Common myeloid progenitor, CD34-positive (primary cell): Measurements from ENCODE around the gene RRAS2.

Source experiments
- CTCF ChIA-PET: fragments of 350-600 bp; sonication (Branson Sonifier 250); formaldehyde crosslinking; loops from one replicate; lab custom pipeline; 2021; ENCODE audit warnings: antibody characterized with exemption; lab: Charles Lee
- POLR2A ChIA-PET: fragments of 350-600 bp; sonication (Branson Sonifier 250); formaldehyde crosslinking; loops from one replicate; lab custom pipeline; 2021; ENCODE audit warnings: antibody characterized with exemption; lab: Charles Lee
- DNase-seq, 3 donors: peaks; one replicate each; pipeline versions ENCODE4 v3.0.0 to v3.0.0-alpha.2; 2013
- H3K27ac ChIP-seq, 2 experiments: 1 replicate in 1 of 2; 2 replicates in 1 of 2; pipeline ENCODE4 v1.7.0; 2013; ENCODE audit warnings: inconsistent platforms in 2 of 2, low read length in 2 of 2, mild to moderate bottlenecking in 2 of 2, low read depth in 1 of 2, moderate library complexity in 1 of 2; ENCODE audit not compliant: severe bottlenecking in 2 of 2, insufficient read depth in 1 of 2, poor library complexity in 1 of 2
- H3K27me3 ChIP-seq, 5 experiments: replicated peaks in 2 of 5; 1 replicate in 3 of 5; 2 replicates in 2 of 5; pipeline versions ENCODE4 v1.6.1 to v1.7.0; 2013; ENCODE audit warnings: low read length in 4 of 5, mild to moderate bottlenecking in 2 of 5, moderate library complexity in 2 of 5, inconsistent platforms in 1 of 5; ENCODE audit not compliant: insufficient read depth in 5 of 5, control insufficient read depth in 4 of 5
- H3K36me3 ChIP-seq, 4 experiments: 1 replicate in 2 of 4; 2 replicates in 2 of 4; pipeline versions ENCODE4 v1.6.1 to v1.7.0; 2013; ENCODE audit warnings: low read length in 3 of 4, control low read depth in 1 of 4, mild to moderate bottlenecking in 1 of 4; ENCODE audit not compliant: control insufficient read depth in 4 of 4, insufficient read depth in 4 of 4
- H3K4me1 ChIP-seq, 4 experiments: 1 replicate in 3 of 4; 2 replicates in 1 of 4; pipeline versions ENCODE4 v1.6.1 to v1.7.1; 2013; ENCODE audit warnings: low read length in 3 of 4, mild to moderate bottlenecking in 3 of 4, control low read depth in 1 of 4, inconsistent platforms in 1 of 4, moderate library complexity in 1 of 4; ENCODE audit not compliant: control insufficient read depth in 4 of 4, insufficient read depth in 4 of 4; ENCODE audit errors: control extremely low read depth in 1 of 4
- H3K4me3 ChIP-seq, 7 experiments: 1 replicate in 4 of 7; 2 replicates in 3 of 7; pipeline versions ENCODE4 v1.5.1 to v1.7.0; 2013; ENCODE audit warnings: mild to moderate bottlenecking in 7 of 7, low read length in 6 of 7, moderate library complexity in 6 of 7, inconsistent platforms in 2 of 7, low read depth in 2 of 7, control low read depth in 1 of 7; ENCODE audit not compliant: insufficient read depth in 4 of 7, control insufficient read depth in 1 of 7; ENCODE audit errors: extremely low read depth in 1 of 7
- H3K9me3 ChIP-seq, 5 experiments: 1 replicate in 4 of 5; 2 replicates in 1 of 5; pipeline versions ENCODE4 v1.6.1 to v1.7.1; 2013; ENCODE audit warnings: low read length in 4 of 5, mild to moderate bottlenecking in 2 of 5, inconsistent platforms in 1 of 5, low read depth in 1 of 5, moderate library complexity in 1 of 5; ENCODE audit not compliant: control insufficient read depth in 4 of 5, insufficient read depth in 2 of 5; ENCODE audit errors: control extremely low read depth in 1 of 5
- WGBS: methylation state at CpG from one replicate; pipeline ENCODE4 v1.1.5; 2013; ENCODE audit not compliant: insufficient coverage; 5-methylcytosine and 5-hydroxymethylcytosine counted together

RRAS2 gene

GRCh38 chr11:14305649-14306048, 53.3 kb downstream of the RRAS2 start:
- no peak overlapping the region for H3K4me3 ChIP-seq
- 87% methylated on average over 3 of the region's 7 CpGs for WGBS
- POLR2A ChIA-PET: no interaction called here
- no peaks in the 10 kb centered on the region for H3K36me3 ChIP-seq
- DNase-seq: no peak
- H3K27ac ChIP-seq: no peak overlapping the region
- peaks cover 0 to 10% (median 3%) of the 10 kb centered on the region in 4 experiments for H3K4me1 ChIP-seq
- H3K9me3 ChIP-seq: no peaks in the 10 kb centered on the region
- CTCF ChIA-PET: interaction anchor here (1.0 to 12.1 kb wide), 7 partner anchors 10 to 148 kb away, joined by 4 to 179 read pairs (median 5); no protein-coding TSS in a partner anchor
- peaks cover 0 to 10% (median 3%) of the 10 kb centered on the region in 5 experiments for H3K27me3 ChIP-seq

GRCh38 chr11:14304601-14305000, 54.4 kb downstream of the RRAS2 start:
- POLR2A ChIA-PET: no interaction called here
- Histone ChIP-seq H3K27ac (no peak overlapping the region), H3K4me3 (no peak overlapping the region), H3K27me3 (peaks cover 0 to 16% (median 5%) of the 10 kb centered on the region in 5 experiments), H3K36me3 (no peaks in the 10 kb centered on the region), H3K9me3 (no peaks in the 10 kb centered on the region), H3K4me1 (peaks cover 0 to 14% (median 5%) of the 10 kb centered on the region in 4 experiments)
- CTCF ChIA-PET: interaction anchor here (0.8 to 12.1 kb wide), 12 partner anchors 11 to 603 kb away, joined by 3 to 179 read pairs (median 4); no protein-coding TSS in a partner anchor
- no peak for DNase-seq

GRCh38 chr11:14300661-14301304, 58.2 kb downstream of the RRAS2 start:
- H3K36me3 ChIP-seq: no peaks in the 10 kb centered on the region

GRCh38 chr11:14299921-14300320, 59.1 kb downstream of the RRAS2 start:
- H3K4me3 ChIP-seq: no peak overlapping the region
- peaks cover 0 to 8% (median 1%) of the 10 kb centered on the region in 4 experiments for H3K4me1 ChIP-seq
- no peaks in the 10 kb centered on the region for H3K9me3 ChIP-seq
- DNase-seq: no peak
- no peaks in the 10 kb centered on the region for H3K36me3 ChIP-seq
- ChIA-PET POLR2A (no interaction called here), CTCF (interaction anchor here (0.8 to 12.1 kb wide), 8 partner anchors 8 to 154 kb away, joined by 3 to 179 read pairs (median 4); no protein-coding TSS in a partner anchor)
- H3K27ac ChIP-seq: no peak overlapping the region
- peaks cover 0 to 26% (median 5%) of the 10 kb centered on the region in 5 experiments for H3K27me3 ChIP-seq
- WGBS: no CpG with 5 or more reads among the region's 1 CpG

More at GRCh38 chr11:14300661-14301304, 58.2 kb downstream of the RRAS2 start:
- Histone ChIP-seq H3K4me3 (no peak overlapping the region), H3K27me3 (peaks cover 0 to 24% (median 5%) of the 10 kb centered on the region in 5 experiments), H3K9me3 (no peaks in the 10 kb centered on the region), H3K27ac (no peak overlapping the region), H3K4me1 (peaks cover 0 to 8% (median 1%) of the 10 kb centered on the region in 4 experiments)
- POLR2A ChIA-PET: interaction anchor here (0.8 kb wide), 1 partner anchor 154 kb away, joined by 3 read pairs; no protein-coding TSS in a partner anchor
- CTCF ChIA-PET: interaction anchor here (0.8 to 12.1 kb wide), 18 partner anchors 8 to 185 kb away, joined by 3 to 179 read pairs (median 4); no protein-coding TSS in a partner anchor
- 16% methylated on average over 3 of the region's 6 CpGs for WGBS
- DNase-seq: peak; percentile 54 to 85 (median 84)

GRCh38 chr11:14290422-14290821, 68.6 kb downstream of the RRAS2 start:
- ChIA-PET POLR2A (no interaction called here), CTCF (interaction anchor here (0.7 to 2.0 kb wide), 3 partner anchors 9 to 12 kb away, joined by 3 to 8 read pairs (median 3); no protein-coding TSS in a partner anchor)
- peaks cover 0 to 13% (median under 1%) of the 10 kb centered on the region in 5 experiments for H3K27me3 ChIP-seq
- no peaks in the 10 kb centered on the region for H3K4me1 ChIP-seq
- H3K36me3 ChIP-seq: peaks cover 0 to 4% (median 0%) of the 10 kb centered on the region in 4 experiments
- no peak overlapping the region for H3K27ac ChIP-seq
- no peaks in the 10 kb centered on the region for H3K9me3 ChIP-seq
- DNase-seq: no peak
- 100% methylated on average over 1 of the region's 3 CpGs for WGBS
- no peak overlapping the region for H3K4me3 ChIP-seq

GRCh38 chr11:14288189-14288935, 70.6 kb downstream of the RRAS2 start:
- Histone ChIP-seq H3K27ac (no peak overlapping the region), H3K9me3 (no peaks in the 10 kb centered on the region), H3K4me1 (no peaks in the 10 kb centered on the region), H3K27me3 (peaks cover 0 to 23% (median 6%) of the 10 kb centered on the region in 5 experiments), H3K4me3 (no peak overlapping the region), H3K36me3 (peaks cover 0 to 4% (median 0%) of the 10 kb centered on the region in 4 experiments)
- CTCF ChIA-PET: interaction anchor here (1.0 to 1.1 kb wide), 2 partner anchors 19 to 168 kb away, joined by 3 read pairs; no protein-coding TSS in a partner anchor
- POLR2A ChIA-PET: no interaction called here
- DNase-seq: no peak
- WGBS: 100% methylated on average over 1 of the region's 2 CpGs
